GM20431 (cell line): ENCODE results near the gene SASH1.

ENCODE experiments used
- in situ Hi-C: fragments of 300-500 bp; cut with MseI, MboI; formaldehyde crosslinking; loops from one replicate; pipeline ENCODE4 v1.15.0; 2020; ENCODE audit warnings: low sequenced_read_pairs; ENCODE audit not compliant: unreplicated experiment

Gene SASH1

DNA sequence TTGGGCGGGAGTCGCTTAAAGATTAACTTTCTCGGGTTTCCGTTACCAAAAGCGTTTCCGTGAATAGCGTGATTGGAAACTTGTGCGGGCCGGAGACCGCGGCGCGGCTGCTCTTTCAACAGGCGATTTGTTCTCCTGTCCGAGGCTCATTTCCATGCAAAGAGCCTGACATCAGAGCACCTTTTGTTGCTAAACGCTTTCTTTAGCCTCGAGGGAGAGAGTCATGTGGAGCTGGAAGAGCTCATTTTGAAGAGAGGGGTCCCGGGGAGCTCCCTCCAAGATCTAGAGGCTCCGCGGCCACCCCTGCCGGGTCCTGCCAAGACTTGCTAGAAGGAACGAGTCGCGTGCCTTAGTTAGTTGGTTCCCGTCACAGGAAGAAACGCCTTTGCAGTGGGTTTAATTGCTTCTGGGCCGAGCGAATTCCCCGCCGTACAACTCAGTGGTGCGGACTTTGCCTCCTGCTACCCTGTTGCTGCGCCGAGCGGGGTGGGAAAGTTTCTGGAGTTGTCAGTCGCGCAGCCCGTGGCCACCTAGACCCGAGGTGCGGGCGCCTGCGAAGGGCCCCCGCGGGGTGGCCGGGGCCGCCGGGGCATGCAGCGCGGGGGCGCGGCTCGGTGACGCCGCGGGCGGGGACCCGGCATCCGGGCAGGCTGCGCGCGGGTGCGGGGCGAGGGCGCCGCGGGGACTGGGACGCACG lies at the start of gene SASH1:
TSS of gene SASH1 (plus strand) at position 489 of the 697 bp plus-strand sequence. CDS start 230 bp downstream, outside the sequence.
- in situ Hi-C loops, result no loop called here

DNA sequence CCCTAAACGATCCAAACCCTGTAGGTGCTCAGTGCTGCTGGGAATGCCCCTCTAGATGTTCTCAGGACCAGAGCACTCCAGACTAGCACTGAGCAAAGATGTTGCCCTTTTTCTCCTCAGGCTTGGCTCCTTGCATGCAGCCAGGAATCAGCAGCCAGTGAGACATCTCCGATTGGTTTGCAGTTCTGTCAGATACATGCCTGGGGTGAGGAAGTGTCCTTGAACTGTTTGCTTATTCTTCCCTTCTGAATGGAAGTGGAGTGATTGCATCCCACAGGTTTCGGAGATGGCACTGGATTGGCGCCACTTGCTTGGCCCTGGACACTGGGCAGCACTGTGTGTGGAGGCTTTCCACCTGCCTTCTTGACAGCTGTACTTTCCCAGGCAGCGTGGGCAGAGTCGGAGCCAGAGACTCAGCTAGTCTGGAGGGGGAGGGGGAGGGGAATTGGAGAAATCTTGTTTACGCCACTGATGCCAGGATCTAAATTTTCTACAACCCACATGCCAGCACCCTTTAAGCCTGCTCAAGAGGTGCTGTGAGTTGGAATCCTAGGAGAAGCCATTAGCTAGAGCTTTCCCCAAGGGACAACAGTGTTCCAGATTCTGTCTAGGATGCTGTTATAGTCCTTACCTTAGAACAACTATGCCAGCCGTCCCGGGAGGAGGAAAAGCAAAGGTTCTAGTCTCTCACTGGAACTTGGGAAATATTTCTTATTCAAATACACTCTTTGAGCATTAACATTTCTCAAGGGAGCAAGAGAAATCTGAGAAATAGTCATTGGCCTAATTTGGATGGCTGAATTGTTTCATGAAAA lies 49.2 kb upstream of the SASH1 start:
- in situ Hi-C loops, result no loop called here

DNA sequence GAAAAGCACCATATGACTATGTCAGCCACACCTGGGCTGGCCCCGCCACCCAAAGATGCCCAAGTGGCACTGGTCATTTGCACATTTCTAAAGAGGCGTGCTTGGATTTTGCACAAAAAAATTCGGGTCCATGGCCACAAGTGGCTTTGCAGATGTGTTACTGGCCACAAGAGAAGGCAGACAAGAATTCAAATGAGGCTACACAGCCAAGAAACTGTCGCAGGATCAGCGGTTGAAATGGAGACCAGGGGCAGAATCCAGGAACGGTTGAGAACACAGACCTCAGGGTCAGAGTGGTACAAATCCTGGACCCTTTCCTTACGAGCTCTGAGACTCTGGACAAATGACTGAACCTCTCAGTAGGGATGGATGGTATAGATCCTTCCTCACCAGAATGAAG lies 48.6 kb upstream of the SASH1 start:
- in situ Hi-C loops, result no loop called here

DNA sequence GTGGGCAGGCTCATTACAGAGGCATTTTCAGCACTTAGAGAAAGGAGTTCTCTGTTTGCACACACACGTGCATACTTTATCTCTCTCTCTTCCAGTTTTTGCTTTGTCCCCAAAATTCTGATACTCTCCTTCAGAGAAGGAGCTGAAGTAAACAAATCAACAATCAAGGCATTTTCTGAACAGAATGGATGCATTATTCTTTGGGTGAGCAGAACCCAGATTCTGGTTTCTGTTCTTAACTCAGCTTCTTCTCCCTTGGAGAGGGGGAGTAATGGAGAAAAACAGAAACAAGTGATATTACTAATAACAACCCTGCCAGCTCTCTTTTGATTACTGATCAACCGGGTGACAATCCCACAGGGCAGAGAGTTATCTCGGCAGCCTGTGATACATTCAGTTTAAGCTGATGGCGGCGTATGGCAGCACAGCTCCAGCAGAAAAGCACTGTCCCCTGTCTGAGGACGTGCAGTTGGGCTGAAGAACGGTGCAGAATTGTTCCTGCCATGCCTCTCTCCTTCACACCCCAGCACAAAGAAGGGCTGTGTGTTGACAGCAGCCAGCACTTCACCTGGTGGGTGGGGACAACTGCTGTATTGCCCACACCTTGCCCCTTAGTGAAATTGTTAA lies 47.3 kb upstream of the SASH1 start:
- in situ Hi-C loops, result no loop called here

DNA sequence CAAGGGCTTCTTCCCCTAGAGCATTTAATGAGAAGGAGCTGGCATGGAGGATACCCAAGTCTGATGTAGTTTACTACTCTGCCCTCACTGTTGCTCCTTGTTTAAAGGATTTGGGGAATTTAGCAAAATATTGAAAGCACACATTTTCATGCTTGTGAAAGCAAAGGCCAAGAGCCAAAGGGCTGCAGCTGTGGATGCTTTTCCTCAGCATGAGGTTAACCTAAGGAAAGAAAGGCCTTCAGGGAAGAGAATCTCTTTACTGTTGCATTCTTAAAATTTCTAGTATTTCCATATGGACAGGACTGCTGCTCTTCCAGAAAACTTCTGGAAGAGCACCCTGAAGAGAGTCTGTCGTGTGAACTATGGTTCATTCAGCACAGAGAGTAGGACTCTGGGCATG lies 45.9 kb upstream of the SASH1 start:
- in situ Hi-C loops, result no loop called here

DNA sequence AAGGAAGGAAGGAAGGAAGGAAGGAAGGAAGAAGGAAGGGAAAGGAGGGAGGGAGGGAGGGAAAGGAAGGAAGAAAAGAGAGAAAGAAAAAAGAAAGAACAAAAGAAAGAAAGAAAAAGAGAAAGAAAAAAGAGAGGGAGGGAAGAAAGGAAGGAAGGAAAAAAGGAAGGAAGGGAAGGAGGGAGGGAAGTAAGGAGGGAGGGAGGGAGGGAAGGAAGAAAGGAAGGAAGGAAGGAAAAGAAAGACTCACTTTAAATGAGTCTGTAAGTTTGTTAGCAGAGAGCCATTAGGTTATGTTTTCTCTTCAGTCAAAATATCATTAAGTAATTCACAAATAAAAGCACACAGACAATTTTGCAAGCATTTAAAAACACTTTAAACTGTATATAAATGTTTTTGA lies 44.0 kb upstream of the SASH1 start:
- in situ Hi-C loops, result no loop called here

DNA sequence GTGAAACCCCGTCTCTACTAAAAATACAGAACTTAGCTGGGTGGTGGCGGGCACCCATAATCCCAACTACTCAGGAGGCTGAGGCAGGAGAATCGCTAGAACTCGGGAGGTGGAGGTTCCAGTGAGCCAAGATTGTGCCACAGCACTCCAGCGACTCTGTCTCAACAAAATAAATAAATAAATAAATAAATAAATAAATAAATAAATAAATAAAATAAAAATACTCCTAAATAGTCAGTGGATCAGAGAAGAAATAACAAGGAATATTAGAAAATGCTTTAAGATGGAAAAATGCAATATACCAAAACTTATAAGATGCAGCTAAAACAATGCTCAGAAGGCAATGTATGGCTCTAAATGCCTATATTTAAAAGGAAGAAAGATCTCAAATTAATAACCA lies 39.0 kb upstream of the SASH1 start:
- in situ Hi-C loops, result no loop called here

DNA sequence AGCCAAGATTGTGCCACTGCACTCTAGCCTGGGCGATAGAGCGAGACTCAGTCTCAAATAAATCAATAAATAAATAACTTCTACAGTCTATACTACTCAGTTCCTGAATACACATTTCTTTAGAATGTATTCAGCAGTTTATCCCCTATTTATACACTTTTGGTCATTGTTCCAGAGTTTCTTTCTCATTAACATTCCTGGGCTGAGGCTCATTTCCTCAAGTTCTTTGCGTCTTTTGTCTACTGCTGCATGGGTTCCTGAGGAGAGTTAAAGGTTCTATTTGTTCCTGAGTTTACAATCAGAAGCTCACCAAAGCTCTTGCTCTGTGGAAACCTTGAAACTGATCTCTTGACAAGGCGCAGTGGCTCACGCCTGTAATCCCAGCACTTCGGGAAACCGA lies 37.7 kb upstream of the SASH1 start:
- in situ Hi-C loops, result no loop called here

DNA sequence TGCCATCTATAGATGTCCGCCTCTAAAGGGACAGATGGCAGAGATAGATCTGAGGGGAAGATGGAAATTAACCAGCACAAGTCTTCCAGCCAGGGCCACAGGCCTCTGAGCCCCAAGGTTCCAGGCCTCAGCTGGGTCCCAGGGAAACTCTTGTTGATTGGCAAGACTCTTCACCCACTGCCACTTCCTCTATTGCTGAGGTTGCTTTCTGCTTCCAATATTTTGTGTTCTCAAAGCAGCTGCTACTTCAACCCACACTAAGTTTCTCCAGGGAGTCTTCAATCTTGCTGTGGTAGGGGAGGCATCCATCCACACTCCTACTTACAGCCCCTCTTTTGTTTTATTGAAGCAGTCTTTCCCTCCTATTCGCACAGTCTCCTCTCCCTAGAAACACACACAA lies 36.4 kb upstream of the SASH1 start:
- in situ Hi-C loops, result no loop called here

DNA sequence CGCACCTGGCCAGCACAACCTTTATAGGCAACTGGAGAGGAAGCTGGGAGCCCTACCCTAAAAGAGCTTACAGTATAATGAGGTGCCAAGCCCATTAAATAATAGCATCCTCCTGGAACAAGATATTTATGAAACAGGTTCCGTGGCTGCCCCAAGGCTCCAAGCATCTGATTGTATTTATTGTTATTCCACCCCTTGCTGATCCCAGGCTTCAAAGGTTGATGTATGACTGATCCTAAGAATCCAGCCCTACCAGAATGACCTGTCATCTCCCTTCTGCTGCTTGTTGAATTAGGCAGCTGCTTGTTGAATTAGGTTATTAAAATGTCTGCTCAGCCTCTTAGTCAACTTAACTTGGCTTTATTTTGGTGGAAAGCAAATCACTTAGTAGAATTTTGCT lies 35.2 kb upstream of the SASH1 start:
- in situ Hi-C loops, result no loop called here

DNA sequence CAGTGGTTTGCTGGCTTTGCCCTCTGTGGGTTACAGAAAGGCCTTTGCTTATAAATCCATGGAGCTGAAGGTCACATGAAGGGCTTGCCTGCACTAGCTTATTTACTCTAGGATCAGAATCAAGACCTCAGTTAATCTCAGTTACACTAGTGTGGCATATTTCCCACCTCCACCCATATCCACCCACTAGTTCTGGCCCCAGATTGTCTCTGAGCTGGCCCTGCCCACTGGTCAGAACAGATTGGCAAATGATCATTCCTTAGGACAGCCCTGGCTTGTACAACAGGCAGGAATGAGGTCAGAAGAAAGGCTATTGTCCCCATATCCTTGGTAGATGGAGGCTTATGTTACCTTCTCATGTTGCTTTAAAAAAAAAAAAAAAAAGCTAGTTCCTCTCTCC lies 33.3 kb upstream of the SASH1 start:
- in situ Hi-C loops, result no loop called here

DNA sequence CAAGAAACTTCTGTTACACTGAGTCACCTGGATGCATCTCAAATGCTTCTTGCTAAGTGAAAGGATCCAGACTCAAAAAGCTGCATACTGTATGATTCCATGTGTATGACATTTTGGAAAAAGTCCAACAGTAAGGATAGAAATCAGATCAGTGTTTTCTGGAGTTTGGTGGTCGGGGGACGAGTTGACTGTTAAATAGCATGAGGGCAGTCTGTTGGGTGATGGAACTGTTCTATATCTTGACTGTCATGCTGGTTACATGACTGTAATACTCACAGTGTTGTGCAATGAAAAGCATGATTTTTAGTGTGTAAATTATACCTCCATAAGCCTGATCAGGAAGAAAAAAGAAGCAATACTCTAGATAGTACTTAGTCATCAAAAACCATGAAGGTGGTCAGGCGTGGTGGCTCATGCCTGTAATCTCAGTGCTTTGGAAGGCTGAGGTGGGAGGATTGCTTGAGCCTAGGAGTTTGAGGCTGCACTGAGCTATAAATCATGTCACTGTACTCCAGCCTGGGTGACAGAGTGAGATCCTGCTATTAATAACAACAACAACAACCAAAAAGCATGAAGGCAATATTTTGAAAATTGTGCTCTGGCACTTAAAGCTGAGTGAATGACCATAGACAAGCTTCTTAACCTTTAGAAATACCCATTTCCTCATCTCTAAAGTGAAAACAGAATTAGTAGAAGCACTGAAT lies 30.5 kb upstream of the SASH1 start:
- in situ Hi-C loops, result no loop called here

DNA sequence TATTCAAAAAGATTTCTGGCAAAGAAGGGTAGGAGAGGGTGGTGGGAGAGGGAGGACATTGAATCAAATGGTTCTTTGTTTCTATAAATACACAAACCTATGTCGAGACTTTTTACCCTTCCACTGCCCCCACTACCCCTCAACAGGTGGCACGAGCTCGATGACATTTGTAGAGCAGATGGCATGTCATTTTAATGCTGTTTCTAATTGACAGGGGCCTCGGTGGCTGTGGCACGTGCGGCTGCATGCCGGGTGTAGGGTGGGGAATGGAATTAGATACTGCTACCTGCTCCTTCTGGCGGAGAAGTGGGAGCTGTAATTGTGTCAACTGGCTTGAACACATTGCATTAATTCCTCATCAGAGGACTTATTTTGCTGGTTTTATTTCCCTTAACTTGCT lies 29.1 kb upstream of the SASH1 start:
- in situ Hi-C loops, result no loop called here

DNA sequence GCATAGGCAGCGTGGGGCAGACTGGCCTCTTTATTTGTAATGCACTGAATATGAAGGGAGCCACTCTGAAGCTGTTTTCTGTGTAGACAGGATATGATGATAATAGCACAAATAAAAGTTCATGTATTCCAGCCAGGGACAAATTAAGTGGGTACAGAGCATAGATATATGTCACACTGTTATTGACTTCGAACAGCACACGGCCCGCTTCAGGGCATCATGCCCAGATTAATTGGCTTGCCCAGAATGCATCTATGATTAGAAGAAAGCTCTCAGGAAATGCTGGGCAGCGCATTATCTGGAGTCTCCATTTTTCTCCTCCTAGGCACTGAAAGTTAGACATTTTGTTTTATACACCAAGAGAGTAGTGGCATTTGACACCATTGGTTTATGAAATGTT lies 26.3 kb upstream of the SASH1 start:
- in situ Hi-C loops, result no loop called here

DNA sequence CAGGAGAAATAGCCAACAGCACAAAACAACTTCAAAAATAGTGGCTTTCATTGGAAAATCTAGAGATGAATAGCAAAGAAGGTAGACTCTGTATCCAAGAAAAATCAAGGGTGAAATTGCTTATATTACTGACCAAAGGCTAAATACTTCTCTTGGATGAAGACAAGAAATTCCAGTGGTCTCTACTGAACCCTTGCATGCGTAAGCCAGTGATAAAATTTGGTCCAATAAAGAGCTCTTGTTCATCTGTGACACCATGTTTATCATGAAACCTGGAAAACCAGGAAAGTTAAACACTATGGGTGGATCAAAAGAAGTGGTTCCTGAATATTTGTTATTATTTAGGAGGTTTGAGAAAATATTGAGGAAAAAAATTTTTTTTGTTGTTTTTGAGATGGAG lies 25.6 kb upstream of the SASH1 start:
- in situ Hi-C loops, result no loop called here

DNA sequence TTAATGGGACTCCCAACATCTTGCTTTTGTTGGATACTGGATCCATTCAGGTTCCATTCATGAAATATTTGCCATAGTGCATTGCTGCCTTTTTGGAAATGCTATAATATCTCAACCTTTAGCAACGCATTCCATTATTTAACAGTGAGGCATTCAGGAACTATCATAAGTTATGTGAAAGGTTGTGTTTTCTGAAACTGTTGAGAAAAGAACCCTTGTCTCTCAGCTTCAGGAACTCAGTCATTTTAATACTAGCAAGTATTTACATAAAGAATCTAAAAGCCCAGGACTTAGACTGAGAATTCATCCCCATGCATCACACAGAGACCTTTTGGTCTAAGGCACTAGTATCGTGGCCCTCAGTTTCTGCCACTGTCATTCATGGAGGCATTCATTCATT lies 24.9 kb upstream of the SASH1 start:
- in situ Hi-C loops, result no loop called here

DNA sequence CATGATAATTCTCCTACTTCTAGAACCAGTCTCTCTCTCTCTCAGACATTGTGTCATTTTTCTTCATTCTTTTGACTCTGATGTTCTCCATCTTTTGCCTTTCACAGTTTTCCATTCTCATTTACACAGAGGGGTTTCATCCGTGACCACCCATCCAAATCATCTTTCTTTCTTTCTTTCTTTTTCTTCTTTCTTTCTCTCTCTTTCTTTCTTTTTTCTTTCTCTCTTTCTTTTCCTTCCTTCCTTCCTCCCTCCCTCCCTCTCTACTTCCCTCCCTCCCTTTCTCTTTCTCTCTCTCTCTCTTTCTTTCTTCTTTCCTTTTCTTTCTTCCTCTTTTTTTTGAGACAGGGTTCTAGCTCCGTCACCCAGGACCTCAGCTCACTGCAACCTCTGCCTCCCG lies 19.9 kb upstream of the SASH1 start:
- in situ Hi-C loops, result no loop called here

DNA sequence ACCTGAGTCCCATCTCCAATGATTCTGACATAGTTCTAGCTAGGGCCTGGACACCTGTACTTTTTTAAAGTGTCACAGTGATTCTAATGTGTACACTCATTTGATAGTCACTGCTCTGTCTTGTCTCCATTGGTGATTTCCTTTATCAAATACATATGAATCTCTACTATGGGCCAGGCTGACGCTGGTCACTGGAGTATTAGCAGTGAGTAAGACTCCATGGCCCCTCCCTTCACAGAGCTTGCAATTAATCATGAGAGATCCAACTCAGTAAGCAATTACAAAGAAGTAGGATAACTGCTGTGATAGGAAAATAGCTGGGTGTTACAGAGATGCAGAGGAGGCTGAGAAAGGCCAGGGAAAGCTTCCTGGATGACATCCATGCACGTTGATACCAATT lies 19.3 kb upstream of the SASH1 start:
- in situ Hi-C loops, result no loop called here

DNA sequence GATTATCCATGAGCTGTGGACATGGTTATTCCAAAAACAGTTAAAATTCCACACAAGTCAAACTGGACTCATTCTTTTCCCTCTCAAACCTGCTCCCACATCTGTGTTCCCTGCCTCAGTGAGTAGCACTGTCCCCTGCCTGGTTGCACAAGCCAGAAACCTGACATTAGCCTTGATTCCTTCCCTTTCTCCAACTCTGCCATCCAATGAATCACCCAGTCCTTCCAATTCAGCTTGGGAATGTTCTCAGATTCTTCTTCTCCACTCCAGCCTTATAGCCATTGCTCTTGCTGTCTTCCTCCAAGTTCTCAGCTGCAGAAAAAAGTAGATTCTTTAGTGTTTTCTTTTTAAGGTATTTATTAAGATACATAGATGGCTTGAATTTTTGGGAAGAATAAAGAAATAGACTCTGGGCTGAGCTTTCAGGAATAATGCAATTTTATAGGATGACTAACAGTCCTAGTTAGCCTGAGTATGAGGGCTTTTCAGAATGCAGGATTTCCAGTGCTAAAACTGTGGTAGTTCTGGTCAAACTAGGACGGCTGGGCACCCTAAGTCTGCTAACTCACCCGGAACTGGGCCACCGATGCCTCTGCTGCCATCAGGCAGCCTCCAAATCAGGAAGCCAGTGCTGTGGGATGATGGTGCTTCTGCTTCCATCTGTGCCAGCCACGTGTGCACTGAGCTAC lies 18.2 kb upstream of the SASH1 start:
- in situ Hi-C loops, result no loop called here
